ENCODE results near the gene RNASET2. TPM values are rescaled to one million over a fixed set of nuclear protein-coding genes. Genes with fewer than 3 reads are reported as not detected.
"Not testable (repeated sequence)": the region's sequence is repeated elsewhere in the genome, so short reads cannot be mapped to it uniquely, and the experiment has no call there.

The RNASET2 gene
- polyA plus RNA-seq, 1 donor (not counting 4 experiments of a cell fraction or from before 2014, with no cell fraction given), result 21.5 TPM

GRCh38 chr6:166950443-166950821, 5.9 kb downstream of the RNASET2 start:
- H3K27ac ChIP-seq (ENCODE audit: control insufficient read depth, insufficient read depth, low read length), result no peak overlapping the region
- no peaks in the 10 kb centered on the region for H3K36me3 ChIP-seq (ENCODE audit: control insufficient read depth in 2 of 2, extremely low read depth in 1 of 2, insufficient read depth in 2 of 2, low read length in 2 of 2)
- H3K4me2 ChIP-seq (ENCODE audit: control insufficient read depth, extremely low read depth, insufficient read depth, low read depth, low read length), result no peak overlapping the region
- TF ChIP-seq EZH2 (IDR thresholded peaks at IDR 0.05; ENCODE audit: low read length), result no peak
- TF ChIP-seq, protein P1, sequence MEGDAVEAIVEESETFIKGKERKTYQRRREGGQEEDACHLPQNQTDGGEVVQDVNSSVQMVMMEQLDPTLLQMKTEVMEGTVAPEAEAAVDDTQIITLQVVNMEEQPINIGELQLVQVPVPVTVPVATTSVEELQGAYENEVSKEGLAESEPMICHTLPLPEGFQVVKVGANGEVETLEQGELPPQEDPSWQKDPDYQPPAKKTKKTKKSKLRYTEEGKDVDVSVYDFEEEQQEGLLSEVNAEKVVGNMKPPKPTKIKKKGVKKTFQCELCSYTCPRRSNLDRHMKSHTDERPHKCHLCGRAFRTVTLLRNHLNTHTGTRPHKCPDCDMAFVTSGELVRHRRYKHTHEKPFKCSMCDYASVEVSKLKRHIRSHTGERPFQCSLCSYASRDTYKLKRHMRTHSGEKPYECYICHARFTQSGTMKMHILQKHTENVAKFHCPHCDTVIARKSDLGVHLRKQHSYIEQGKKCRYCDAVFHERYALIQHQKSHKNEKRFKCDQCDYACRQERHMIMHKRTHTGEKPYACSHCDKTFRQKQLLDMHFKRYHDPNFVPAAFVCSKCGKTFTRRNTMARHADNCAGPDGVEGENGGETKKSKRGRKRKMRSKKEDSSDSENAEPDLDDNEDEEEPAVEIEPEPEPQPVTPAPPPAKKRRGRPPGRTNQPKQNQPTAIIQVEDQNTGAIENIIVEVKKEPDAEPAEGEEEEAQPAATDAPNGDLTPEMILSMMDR (optimal IDR thresholded peaks at IDR 0.05 in 1 of 3, IDR thresholded peaks at IDR 0.05 in 1 of 3, conservative IDR thresholded peaks at IDR 0.05 in 1 of 3; ENCODE audit: extremely low read depth in 1 of 3, insufficient read depth in 2 of 3, low read length in 3 of 3), result no peak
- no peaks in the 10 kb centered on the region for H3K9me3 ChIP-seq (ENCODE audit: control insufficient read depth, low read depth, low read length)
- H3K4me3 ChIP-seq (ENCODE audit: control insufficient read depth in 2 of 3, extremely low read depth in 1 of 3, insufficient read depth in 2 of 3, low read depth in 1 of 3, low read length in 3 of 3), result no peak overlapping the region
- no peaks in the 10 kb centered on the region for H3K27me3 ChIP-seq (ENCODE audit: control insufficient read depth, extremely low read depth, insufficient read depth, low read length)
- no peak overlapping the region for H2AFZ ChIP-seq (ENCODE audit: control insufficient read depth, low read length)
- DNase-seq (ENCODE audit: low read depth, low spot score) (no peak), FAIRE-seq (no peak)
- H4K20me1 ChIP-seq (ENCODE audit: control insufficient read depth, extremely low read depth, insufficient read depth, low read length), result no peaks in the 10 kb centered on the region
- H3K79me2 ChIP-seq (ENCODE audit: control insufficient read depth, insufficient read depth, low read length), result no peaks in the 10 kb centered on the region
- peaks cover 8% of the 10 kb centered on the region for H3K4me1 ChIP-seq (ENCODE audit: control insufficient read depth, extremely low read depth, insufficient read depth, low read length)
- dilution Hi-C loops (cut with MboI; ENCODE audit: extremely low pct_ligation_motif_present, low sequenced_read_pairs), result no loop called here
- H3K9me1 ChIP-seq (ENCODE audit: control insufficient read depth, extremely low read depth, insufficient read depth, low read length), result no peaks in the 10 kb centered on the region
- H3K9ac ChIP-seq (ENCODE audit: control insufficient read depth, extremely low read depth, insufficient read depth, low read length), result no peak overlapping the region

DNA sequence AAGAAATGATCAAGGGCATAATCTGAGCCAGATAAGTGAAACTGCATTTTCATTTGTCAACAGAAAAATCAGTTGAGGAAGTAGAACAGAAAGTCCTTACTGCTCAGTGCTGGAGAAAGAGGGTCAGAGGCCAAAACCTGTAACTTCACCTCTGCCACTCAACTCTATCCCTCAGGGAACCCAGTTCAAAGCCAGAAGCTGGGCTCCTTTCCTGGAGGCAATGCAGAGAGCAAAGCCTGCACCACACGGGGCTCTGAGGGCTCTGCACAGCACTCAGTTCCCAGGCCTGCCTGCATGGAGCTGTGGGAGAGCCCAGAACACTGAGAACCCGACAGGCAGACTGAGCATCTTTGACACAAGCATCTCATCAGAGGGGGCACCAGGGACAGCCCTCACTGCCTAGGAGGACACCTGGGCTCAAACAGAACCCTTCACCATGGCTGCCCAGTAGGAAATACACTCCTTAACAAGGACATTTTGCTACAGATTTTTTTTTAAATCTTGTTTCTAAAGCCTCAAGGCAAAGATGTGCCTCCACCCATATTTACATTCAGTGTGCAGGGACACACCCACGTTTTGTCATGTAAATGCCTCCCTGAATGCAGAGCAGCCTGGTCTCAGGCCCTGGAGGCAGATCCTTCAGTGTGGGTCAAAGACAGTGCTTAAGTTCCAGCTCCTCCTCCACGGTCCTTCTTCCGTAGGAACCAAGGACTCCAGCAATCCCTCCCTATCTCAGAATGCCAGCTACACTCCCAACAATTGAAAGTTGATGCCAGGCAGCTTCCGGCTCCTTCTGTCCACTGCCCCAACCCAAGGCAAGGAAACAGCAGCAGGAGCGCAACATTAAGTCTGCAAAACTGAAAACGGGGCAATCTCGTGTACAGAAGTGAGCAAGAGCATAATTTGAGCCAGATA, 6.6 kb downstream of the RNASET2 start:
- Histone ChIP-seq H3K9ac (ENCODE audit: control insufficient read depth, extremely low read depth, insufficient read depth, low read length) (no peak overlapping the region), H3K4me1 (ENCODE audit: control insufficient read depth, extremely low read depth, insufficient read depth, low read length) (peaks cover 6% of the 10 kb centered on the region), H3K36me3 (ENCODE audit: control insufficient read depth in 2 of 2, extremely low read depth in 1 of 2, insufficient read depth in 2 of 2, low read length in 2 of 2) (no peaks in the 10 kb centered on the region), H3K27me3 (ENCODE audit: control insufficient read depth, extremely low read depth, insufficient read depth, low read length) (no peaks in the 10 kb centered on the region), H3K9me3 (ENCODE audit: control insufficient read depth, low read depth, low read length) (no peaks in the 10 kb centered on the region), H3K79me2 (ENCODE audit: control insufficient read depth, insufficient read depth, low read length) (no peaks in the 10 kb centered on the region), H4K20me1 (ENCODE audit: control insufficient read depth, extremely low read depth, insufficient read depth, low read length) (no peaks in the 10 kb centered on the region), H3K9me1 (ENCODE audit: control insufficient read depth, extremely low read depth, insufficient read depth, low read length) (no peaks in the 10 kb centered on the region), H3K4me2 (ENCODE audit: control insufficient read depth, extremely low read depth, insufficient read depth, low read depth, low read length) (no peak overlapping the region), H3K27ac (ENCODE audit: control insufficient read depth, insufficient read depth, low read length) (no peak overlapping the region), H2AFZ (ENCODE audit: control insufficient read depth, low read length) (no peak overlapping the region), H3K4me3 (ENCODE audit: control insufficient read depth in 2 of 3, extremely low read depth in 1 of 3, insufficient read depth in 2 of 3, low read depth in 1 of 3, low read length in 3 of 3) (no peak overlapping the region)
- dilution Hi-C loops (cut with MboI; ENCODE audit: extremely low pct_ligation_motif_present, low sequenced_read_pairs), result no loop called here
- no peak for TF ChIP-seq EZH2 (IDR thresholded peaks at IDR 0.05; ENCODE audit: low read length)
- TF ChIP-seq, protein P1 (optimal IDR thresholded peaks at IDR 0.05 in 1 of 3, IDR thresholded peaks at IDR 0.05 in 1 of 3, conservative IDR thresholded peaks at IDR 0.05 in 1 of 3; ENCODE audit: extremely low read depth in 1 of 3, insufficient read depth in 2 of 3, low read length in 3 of 3), result no peak
- DNase-seq (ENCODE audit: low read depth, low spot score), result no peak
- no peak for FAIRE-seq

DNA sequence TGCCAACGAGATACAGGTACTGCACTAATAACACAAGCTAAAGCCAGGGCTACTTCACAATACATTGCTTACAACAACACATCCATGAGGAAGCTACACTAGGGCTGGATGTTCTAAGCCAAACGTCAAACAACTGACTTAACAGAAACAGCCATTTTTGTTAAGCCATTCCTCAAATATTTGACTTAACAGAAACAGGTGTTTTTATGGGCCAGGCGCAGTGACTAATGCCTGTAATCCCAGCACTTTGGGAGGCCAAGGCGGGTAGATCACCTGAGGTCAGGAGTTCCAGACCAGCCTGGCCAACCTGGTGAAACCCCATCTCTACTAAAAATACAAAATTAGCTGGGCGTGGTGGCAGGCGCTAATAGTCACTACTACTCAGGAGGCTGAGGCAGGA, 7.6 kb downstream of the RNASET2 start:
- H2AFZ ChIP-seq (ENCODE audit: control insufficient read depth, low read length), result not testable (repeated sequence)

More for the DNA sequence above, 7.6 kb downstream of the RNASET2 start:
- H3K9me3 ChIP-seq (ENCODE audit: control insufficient read depth, low read depth, low read length); H3K79me2 ChIP-seq (ENCODE audit: control insufficient read depth, insufficient read depth, low read length); dilution Hi-C loops (cut with MboI; ENCODE audit: extremely low pct_ligation_motif_present, low sequenced_read_pairs); H3K27ac ChIP-seq (ENCODE audit: control insufficient read depth, insufficient read depth, low read length); H3K4me1 ChIP-seq (ENCODE audit: control insufficient read depth, extremely low read depth, insufficient read depth, low read length); H3K9me1 ChIP-seq (ENCODE audit: control insufficient read depth, extremely low read depth, insufficient read depth, low read length); H3K4me2 ChIP-seq (ENCODE audit: control insufficient read depth, extremely low read depth, insufficient read depth, low read depth, low read length); H3K36me3 ChIP-seq (ENCODE audit: control insufficient read depth in 2 of 2, extremely low read depth in 1 of 2, insufficient read depth in 2 of 2, low read length in 2 of 2); FAIRE-seq; H4K20me1 ChIP-seq (ENCODE audit: control insufficient read depth, extremely low read depth, insufficient read depth, low read length); DNase-seq (ENCODE audit: low read depth, low spot score); H3K27me3 ChIP-seq (ENCODE audit: control insufficient read depth, extremely low read depth, insufficient read depth, low read length); H3K4me3 ChIP-seq (ENCODE audit: control insufficient read depth in 2 of 3, extremely low read depth in 1 of 3, insufficient read depth in 2 of 3, low read depth in 1 of 3, low read length in 3 of 3); H3K9ac ChIP-seq (ENCODE audit: control insufficient read depth, extremely low read depth, insufficient read depth, low read length): not testable (repeated sequence)

All from keratinocyte (primary cell).